Thyroid gland (tissue), 4 donors: ENCODE data around the gene ADAMTS15.

Experiments used
- CTCF ChIP-seq, 6 experiments: fragments of 200-600 bp in 3 of 6; fragments of 450-650 bp in 3 of 6; sonication (generic) in 3 of 6; IDR thresholded peaks; one replicate each; pipeline ENCODE4 v1.5.1; 2016 to 2019; ENCODE audit warnings: antibody characterized with exemption in 6 of 6, mild to moderate bottlenecking in 2 of 6, inconsistent platforms in 1 of 6, moderate library complexity in 1 of 6
- POLR2A ChIP-seq, 2 donors: fragments of 450-650 bp; IDR thresholded peaks; one replicate each; pipeline ENCODE4 v1.6.1; 2017; ENCODE audit warnings: antibody characterized with exemption in 2 of 2, mild to moderate bottlenecking in 2 of 2, moderate library complexity in 1 of 2

GRCh38 chr11:130403271-130403804 is 45.1 kb upstream of the ADAMTS15 start:
- TF ChIP-seq CTCF (IDR thresholded peaks at IDR 0.05) (no peak), POLR2A (IDR thresholded peaks at IDR 0.05) (no peak)
